ENCODE results near the gene TRIM72.

DNA sequence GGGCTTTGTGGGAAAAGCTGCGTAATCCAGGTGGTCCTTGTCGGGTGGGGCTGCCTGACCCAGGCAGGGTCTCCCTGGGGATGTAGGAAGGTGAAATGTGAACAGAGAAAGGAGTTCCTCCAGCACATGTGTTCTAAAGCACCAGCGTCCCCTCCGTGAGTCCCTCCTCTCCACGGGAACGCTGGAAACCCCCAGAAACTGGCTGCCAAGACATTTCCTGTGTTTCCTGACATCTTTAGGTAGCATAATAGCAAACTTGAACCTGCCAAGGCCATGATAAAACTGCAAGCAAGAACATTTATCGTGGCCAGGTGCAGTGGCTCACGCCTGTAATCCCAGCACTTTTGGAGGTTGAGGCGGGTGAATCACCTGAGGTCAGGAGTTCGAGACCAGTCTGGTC, 15.6 kb downstream of the TRIM72 start:
- TF ChIP-seq RBBP5 (IDR thresholded peaks at IDR 0.05; ENCODE audit: borderline replicate concordance, low read depth, low read length) (no peak), CHD1 (IDR thresholded peaks at IDR 0.05; ENCODE audit: low read depth, low read length) (no peak), BRCA1 (IDR thresholded peaks at IDR 0.05; ENCODE audit: low read depth, low read length) (no peak), RFX5 (IDR thresholded peaks at IDR 0.05; ENCODE audit: borderline replicate concordance, low read depth, low read length) (no peak)
- TF ChIP-seq, protein P1, sequence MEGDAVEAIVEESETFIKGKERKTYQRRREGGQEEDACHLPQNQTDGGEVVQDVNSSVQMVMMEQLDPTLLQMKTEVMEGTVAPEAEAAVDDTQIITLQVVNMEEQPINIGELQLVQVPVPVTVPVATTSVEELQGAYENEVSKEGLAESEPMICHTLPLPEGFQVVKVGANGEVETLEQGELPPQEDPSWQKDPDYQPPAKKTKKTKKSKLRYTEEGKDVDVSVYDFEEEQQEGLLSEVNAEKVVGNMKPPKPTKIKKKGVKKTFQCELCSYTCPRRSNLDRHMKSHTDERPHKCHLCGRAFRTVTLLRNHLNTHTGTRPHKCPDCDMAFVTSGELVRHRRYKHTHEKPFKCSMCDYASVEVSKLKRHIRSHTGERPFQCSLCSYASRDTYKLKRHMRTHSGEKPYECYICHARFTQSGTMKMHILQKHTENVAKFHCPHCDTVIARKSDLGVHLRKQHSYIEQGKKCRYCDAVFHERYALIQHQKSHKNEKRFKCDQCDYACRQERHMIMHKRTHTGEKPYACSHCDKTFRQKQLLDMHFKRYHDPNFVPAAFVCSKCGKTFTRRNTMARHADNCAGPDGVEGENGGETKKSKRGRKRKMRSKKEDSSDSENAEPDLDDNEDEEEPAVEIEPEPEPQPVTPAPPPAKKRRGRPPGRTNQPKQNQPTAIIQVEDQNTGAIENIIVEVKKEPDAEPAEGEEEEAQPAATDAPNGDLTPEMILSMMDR (IDR thresholded peaks at IDR 0.05; ENCODE audit: control extremely low read depth in 1 of 3, insufficient read depth in 1 of 3, low read depth in 1 of 3, low read length in 3 of 3): no peak

Data from H1 (cell line).